HG03139 (cell line): Measurements from ENCODE around the gene TDRD12.
"Not testable (repeated sequence)": the region's sequence is repeated elsewhere in the genome, so short reads cannot be mapped to it uniquely, and the experiment has no call there.

Experiments used
- ATAC-seq: cut with Tn5 transposase; IDR thresholded peaks from one replicate; pipeline ENCODE4 v1.9.1; 2021; ENCODE audit not compliant: unreplicated experiment

The TDRD12 gene

DNA sequence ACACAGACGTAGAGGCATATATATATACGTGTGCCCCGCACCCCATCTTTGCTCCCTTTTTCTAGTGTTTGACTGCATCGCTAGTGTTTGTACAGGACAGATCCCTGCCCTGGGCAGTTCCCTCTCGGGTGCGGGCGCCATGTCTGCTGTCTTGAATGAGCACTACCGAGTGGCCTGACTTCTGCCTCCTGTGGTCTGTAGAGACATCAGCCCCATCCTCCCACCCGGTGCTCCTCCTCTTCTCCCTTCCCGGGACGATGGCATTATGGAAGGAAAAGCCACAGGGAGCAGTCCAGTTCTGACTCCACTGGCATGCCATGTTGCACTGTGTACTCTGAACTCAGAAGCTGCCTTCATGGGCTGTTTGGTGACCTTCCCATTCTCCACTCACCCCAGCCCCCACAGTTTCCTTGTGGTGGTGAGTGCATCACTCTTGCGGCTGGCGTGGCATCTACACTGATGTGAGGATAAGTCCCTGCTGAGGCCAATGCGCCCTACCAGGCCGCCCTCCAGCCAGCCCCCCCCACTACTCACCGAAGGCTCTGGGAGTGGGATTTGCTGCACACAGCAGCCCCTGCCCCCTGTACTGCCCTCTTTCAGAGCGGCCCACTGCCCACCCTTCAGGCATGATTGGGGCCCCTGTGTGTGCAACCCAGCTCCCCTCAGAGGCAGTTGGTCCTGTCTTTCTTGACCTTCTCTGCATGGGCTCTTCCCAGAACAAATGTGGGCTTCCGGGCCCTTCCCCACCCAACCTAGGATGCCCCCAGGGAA is 25.2 kb downstream of the TDRD12 start:
- no peak for ATAC-seq

DNA sequence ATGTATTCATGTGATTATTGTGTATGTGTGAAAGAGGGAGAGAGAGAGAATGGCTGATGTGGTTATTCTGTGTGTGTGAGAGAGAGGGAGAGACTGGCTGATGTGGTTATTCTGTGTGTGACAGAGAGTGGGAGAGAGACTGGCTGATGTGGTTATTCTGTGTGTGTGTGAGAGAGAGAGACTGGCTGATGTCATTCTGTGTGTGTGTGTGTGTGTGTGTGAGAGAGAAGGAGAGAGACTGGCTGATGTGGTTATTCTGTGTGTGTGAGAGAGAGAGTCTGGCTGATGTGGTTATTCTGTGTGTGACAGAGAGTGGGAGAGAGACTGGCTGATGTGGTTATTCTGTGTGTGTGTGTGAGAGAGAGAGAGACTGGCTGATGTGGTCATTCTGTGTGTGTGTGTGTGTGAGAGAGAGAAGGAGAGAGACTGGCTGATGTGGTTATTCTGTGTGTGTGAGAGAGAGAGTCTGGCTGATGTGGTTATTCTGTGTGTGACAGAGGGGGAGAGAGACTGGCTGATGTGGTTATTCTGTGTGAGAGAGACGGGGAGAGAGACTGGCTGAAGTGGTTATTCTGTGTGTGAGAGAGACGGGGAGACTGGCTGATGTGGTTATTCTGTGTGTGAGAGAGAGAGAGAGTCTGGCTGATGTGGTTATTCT is 26.2 kb downstream of the TDRD12 start:
- not testable (repeated sequence) for ATAC-seq

DNA sequence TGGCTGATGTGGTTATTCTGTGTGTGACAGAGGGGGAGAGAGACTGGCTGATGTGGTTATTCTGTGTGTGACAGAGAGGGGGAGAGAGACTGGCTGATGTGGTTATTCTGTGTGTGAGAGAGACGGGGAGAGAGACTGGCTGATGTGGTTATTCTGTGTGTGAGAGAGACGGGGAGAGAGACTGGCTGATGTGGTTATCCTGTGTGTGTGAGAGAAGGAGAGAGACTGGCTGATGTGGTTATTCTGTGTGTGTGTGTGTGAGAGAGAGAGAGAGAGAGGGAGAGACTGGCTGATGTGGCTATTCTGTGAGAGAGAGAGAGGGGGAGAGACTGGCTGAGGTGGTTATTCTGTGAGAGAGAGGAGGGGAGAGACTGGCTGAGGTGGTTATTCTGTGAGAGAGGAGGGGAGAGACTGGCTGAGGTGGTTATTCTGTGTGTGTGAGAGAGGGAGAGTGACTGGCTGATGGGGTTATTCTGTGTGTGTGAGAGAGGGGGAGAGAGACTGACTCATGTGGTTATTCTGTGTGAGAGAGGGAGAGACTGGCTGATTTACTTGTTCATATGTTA is 27.1 kb downstream of the TDRD12 start:
- not testable (repeated sequence) for ATAC-seq

DNA sequence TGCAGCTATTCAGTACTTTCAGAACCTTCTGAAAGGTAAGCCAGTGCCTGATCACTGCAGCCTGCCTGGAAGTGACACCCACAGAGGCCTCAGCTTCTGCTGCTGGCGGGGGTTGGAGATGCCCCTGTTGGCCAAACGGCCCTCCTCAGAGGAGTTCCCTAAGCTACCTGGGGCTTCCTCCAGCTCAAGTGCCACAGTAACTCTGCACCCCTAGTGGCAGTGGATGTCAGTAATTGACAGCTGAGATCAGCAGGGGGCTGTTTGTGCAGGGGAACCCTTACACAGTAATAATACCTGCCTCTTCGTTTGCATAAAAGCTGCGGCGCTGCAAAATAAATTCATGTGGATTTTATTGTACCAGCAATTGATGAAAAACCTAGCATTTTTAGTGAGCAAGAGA is 28.9 kb downstream of the TDRD12 start:
- ATAC-seq, result no peak

DNA sequence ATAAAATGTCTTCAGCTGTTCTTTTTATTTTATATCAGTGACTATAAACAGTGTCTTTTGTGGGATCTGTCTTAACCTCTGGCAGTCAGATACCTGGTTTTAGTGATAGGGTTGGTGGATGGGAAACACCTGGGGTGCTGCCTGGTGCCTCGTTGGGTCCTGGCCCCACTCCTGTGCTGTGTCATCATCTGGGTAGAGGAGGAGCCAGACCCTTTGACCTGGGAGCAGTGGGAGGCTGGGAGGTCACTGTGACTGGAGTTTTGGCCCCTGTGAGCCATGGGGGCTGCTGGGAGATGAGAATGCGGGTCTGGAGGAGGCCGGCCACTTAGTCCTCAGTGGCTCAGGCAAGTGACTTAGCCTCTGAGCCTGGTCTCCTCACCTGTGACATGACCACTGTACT is 29.4 kb downstream of the TDRD12 start:
- no peak for ATAC-seq

DNA sequence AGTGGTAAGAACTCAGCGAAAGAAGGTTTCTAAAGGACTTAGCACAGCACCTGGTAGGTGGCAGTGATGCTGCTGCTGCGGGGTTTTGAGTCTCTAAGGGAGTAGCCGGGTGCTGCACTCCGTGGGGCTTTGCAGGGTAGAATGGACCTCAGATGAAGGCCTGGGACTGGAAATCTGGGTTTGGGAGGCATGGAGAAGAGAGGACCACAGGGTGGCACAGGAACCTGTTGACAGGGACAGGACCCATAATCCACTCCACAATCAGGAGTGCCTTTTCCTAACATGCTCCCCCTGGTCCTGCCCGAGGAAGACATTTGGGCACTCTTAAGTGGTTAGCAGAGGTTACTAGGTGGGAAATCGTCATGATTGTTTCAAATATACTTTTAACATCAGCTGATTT is 29.8 kb downstream of the TDRD12 start:
- no peak for ATAC-seq

DNA sequence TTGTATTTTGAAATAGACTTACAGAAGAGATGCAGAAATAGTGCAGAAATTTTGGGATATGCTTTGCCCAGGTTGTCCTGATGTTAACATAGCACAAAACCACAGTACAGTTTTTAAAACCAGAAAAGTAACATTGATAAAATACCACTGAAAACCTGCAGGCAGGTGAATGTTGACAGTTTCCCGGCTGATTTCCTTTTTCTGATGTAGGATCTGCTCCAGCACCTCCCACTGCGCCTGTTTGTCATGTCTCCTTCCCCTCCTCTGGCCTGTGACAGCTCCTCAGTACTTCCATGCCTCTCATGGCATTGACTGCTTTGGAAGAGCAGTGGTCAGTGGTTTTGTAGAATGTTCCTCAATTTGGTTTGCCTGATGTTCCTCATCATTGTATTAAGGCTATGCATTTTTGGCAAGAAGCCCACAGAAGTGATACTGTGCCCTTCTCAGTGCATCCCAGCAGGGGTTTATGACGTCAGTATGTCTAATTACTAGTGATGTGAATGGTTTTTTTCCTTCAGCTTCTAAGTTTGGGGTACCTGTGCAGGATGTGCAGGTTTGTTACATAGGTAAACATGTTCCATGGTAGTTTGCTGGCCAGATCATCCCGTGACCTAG is 31.0 kb downstream of the TDRD12 start:
- no peak for ATAC-seq

DNA sequence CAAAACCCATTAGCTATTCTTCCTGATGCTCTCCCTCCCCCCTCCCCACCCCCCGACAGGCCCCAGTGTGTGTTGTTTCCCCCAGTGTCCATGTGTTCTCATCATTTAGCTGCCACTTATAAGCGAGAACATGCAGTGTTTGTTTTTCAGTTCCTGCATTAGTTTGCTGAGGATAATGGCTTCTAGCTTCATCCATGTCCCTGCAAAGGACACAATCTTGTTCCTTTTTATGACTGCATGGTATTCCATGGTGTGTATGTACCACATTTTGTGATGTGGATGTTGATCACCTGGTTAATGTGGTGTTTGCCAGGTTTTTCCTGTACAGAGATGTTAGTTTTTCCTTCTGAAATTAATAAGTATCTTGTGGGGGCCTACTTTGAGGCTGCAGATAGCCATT is 31.5 kb downstream of the TDRD12 start:
- no peak for ATAC-seq

DNA sequence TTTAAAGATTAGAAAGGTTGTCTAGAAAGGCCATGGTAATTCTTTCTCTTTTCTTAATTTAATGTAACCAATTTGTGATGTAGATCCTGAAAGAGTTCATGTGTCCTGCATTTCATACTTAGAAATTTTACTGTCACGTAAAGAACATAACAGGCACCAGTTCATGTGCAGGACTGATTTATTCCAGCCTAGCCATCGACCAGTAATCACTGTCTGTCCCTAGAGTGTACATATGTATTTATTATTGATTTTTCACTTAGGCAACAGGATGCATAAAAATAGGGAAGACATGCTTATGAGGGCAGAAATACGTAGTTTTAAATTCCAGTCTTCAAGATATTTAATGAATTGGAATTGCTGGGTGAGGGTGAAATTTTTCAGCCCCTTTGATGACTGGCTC is 37.6 kb downstream of the TDRD12 start:
- no peak for ATAC-seq

DNA sequence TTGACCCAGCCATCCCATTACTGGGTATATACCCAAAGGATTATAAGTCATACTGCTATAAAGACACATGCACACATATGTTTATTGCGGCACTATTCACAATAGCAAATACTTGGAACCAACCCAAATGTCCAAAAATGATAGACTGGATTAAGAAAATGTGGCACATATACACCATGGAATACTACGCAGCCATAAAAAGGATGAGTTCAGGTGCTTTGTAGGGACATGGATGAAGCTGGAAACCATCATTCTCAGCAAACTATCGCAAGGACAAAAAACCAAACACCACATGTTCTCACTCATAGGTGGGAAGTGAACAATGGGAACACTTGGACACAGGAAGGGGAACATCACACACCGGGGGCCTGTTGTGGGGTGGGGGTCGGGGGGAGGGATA is 45.8 kb downstream of the TDRD12 start:
- not testable (repeated sequence) for ATAC-seq

DNA sequence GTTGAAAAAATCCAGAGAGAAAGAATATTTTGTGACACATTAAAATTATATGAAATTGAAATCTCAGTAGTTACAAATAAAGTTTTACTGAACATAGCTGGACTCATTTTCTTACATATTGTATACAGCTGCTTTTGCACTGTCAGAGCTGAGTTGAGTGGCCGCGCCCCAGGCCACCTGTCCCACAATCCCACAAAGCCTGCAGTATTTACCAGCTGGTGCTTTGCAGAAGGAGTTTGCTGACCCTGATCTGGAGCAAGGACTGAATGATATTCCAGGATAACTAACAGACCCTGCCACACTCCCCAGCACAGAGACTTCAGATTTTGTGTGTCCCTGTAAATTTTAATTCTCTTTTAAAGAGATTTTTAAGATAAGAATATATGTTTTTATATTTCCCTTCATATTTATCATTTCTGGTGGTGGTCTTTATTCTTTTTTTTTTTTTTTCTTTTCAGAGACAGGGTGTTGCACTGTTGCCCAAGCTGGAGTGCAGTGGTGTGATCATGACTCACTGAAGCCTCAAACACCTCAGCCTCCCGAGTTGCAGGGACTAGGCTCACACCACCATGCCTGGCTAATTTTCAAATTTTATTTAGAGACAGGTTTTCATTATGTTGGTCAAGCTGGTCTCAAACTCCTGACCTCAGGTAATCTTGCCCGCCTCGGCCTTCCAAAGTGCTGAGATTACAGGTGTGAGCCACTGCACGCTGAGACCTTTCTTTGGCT is 48.5 kb downstream of the TDRD12 start:
- no peak for ATAC-seq

DNA sequence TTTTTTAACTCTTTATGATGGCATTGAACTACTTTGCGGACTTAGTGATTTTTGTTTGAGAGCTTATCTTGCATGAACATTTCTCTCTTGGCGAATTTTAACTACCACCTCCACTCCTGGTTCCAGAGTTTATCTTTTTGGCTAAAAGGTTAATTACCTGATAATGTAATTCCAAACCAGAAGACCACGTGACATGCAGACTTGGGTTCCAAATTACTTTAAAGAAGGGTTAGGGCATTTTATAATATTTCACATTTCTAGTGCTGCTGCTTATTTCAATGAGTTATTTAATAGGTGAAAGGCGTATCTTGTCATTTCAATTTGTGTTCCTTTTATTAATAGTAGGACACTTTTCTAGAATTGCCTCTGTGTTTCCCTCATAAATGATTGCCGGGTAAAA is 52.0 kb downstream of the TDRD12 start:
- no peak for ATAC-seq

DNA sequence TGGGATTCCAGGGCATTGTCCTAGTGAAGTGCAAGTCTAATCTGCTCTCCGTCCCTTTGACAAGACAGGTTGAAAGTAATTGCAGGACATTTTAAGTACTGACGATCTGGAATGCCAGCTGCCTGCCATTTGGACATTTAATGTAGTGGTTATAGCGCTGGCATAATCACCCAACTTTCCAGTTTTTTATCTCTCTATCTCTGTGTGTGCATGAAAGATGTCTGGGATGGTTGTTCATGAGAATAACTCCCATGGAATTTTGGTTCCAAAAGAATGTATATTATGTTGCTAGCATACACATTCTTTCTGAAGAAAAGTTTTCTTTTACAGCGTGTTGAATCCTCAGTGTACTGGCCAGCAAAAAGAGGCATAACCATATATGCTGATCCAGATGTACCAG is 53.6 kb downstream of the TDRD12 start:
- no peak for ATAC-seq

DNA sequence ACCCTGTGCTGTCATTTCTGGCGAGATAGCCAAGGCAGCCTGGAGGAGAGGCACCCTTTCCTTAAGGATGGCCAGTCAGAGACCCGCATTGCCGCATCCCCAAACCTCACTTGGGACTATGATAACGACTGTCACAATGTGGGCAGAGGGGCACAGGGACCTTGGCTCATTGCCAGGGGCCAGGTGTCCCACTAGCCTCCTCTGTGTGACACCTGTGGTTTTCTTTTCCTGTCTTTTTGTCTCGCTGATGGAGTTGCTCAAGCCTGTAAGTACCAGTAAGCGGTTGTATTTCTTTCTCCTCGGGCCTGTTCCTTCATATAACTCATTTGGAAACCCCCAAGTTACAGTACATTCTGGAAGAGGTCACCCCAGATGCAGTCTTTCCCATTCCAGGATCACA is 59.5 kb downstream of the TDRD12 start:
- ATAC-seq, result no peak

DNA sequence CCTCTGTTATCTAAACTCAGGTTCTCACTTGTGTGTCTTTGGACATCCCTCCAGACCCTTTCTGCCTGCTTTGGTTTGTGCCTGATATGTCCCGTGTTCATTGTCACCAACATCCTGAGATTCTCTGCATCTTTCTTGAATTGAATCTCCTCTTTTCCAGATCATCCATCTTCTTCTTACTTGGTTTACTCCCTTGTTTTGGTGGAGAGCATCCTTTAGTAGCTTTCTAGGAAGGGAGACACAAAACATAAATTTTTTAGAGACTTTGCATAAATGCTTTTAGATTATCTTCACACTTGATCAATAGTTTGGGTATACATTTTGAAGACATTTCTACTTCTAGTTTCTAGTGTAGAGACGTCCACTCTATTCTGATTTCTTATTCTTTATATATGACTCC is 61.7 kb downstream of the TDRD12 start:
- no peak for ATAC-seq

DNA sequence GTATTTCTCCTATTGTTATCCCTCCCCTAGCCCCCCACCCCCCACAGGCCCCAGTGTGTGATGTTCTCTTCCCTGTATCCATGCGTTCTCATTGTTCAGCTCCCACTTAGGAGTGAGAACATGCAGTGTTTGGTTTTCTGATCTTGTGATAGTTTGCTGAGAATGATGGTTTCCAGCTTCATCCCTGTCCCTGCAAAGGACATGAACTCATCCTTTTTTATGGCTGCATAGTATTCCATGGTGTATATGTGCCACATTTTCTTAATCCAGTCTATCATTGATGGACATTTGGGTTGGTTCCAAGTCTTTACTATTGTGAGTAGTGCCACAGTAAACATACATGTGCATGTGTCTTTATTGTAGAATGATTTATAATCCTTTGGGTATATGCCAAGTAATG is 62.5 kb downstream of the TDRD12 start:
- not testable (repeated sequence) for ATAC-seq

DNA sequence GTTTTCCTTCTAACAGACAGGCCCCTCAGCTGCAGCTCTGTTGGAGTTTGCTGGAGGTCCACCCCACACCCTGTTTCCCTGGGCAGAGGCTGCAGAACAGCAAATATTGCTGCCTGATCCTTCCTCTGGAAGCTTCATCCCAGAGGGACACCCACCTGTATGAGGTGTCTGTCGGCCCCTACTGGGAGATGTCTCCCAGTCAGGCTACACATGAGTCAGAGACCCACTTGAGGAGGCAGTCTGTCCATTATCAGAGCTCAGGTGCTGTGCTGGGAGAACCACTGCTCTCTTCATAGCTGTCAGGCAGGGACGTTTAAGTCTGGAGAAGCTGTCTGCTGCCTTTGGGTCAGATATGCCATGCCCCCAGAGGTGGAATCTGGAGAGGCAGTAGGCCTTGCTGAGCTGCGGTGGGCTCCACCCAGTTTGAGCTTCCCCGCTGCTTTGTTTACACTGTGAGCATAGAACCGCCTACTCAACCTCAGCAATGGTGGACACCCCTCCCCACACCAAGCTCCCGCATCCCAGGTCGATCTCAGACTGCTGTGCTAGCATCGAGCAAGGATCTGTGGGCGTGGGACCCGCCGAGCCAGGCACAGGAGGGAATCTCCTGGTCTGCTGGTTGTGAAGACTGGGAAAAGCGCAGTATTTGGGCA is 67.7 kb downstream of the TDRD12 start:
- ATAC-seq, result not testable (repeated sequence)

DNA sequence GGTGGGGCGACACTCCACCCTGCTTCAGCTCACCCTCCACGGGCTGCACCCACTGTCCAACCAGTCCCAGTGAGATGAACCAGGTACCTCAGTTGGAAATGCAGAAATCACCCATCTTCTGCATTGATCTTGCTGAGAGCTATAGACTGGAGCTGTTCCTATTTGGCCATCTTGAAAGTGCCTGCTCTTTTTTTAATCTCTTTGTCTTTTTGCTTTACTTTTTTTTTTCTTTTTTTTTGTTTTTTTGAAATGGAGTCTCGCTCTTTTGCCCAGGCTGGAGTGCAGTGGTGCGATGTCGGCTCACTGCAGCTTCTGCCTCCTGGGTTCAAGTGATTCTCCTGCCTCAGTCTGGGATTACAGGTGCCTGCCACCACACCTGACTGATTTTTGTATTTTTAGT is 68.3 kb downstream of the TDRD12 start:
- ATAC-seq, result not testable (repeated sequence)

DNA sequence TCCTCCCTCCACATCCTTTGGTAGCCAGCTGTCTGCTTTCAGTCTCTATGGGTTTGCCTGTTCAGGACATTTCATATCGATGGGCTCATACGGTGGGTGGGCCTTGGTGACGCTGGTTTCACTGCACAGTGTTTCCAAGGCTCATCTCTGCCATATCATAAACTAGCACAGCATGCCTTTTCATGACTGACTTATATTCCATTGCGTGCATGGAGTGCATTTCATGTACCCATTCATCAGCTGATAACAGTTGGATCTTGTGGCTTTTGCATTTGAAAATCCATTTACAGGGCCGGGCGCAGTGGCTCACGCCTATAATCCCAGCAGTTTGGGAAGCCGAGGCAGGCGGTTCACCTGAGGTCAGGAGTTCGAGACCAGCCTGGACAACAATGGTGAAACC is 69.9 kb downstream of the TDRD12 start:
- no peak for ATAC-seq

DNA sequence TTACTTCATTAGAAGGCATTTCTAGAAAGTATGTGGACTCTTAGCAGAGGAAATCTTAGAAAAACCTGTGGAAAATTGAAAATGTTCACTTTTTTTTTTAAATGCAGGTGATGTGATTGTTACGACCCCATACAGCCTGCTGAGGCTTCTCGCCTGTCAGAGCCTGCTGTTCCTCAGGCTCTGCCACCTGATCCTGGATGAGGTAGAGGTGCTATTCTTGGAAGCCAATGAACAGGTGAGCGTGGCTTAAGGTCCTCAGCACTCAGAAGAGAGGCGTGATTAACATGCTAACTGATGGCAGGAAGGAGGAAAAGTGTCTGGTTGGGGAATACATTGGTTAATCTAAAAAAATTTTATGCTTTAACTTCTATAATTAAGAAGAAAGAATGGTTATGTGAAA is 78.6 kb downstream of the TDRD12 start:
- no peak for ATAC-seq

DNA sequence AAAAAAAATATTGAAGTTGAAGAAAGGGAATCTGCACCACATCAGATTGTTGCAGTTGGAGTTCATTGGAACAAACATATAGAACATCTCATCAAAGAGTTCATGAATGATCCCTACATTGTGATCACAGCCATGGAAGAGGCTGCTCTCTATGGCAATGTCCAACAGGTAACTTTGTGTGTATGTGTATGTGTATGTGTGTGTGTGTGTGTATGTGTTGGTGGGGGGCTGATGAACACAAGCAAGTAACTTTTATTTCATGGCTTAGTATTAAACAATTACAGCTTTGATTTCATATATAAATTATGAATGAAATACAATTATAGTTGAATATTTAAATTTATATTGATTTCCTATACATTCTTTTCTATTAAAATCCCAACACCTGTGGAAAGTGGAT is 80.6 kb downstream of the TDRD12 start:
- ATAC-seq, result no peak
